ENCODE data around the gene SLC25A51. TPM values are rescaled to one million over a fixed set of nuclear protein-coding genes. Genes with fewer than 3 reads are reported as not detected.

SLC25A51 gene
- total RNA-seq, 1 donor from 2014 or later: 28.5 TPM

GRCh38 chr9:37917801-37918664 is 14.1 kb upstream of the SLC25A51 start:
- no peaks in the 10 kb centered on the region for H3K9me3 Mint-ChIP-seq (ENCODE audit: unreplicated experiment)
- H3K36me3 Mint-ChIP-seq (ENCODE audit: low read depth, unreplicated experiment): peaks cover 15% of the 10 kb centered on the region
- H3K4me3 Mint-ChIP-seq (ENCODE audit: unreplicated experiment): peak overlapping the region; percentile 74
- H3K4me1 Mint-ChIP-seq (ENCODE audit: unreplicated experiment): peaks cover 76% of the 10 kb centered on the region
- peak overlapping the region; percentile 95 for H3K27ac Mint-ChIP-seq (ENCODE audit: unreplicated experiment)
- no peak for DNase-seq (ENCODE audit: low spot score)
- TF ChIP-seq CTCF (IDR thresholded peaks at IDR 0.05; ENCODE audit: unreplicated experiment): no peak
- peaks cover 12% of the 10 kb centered on the region for H3K27me3 Mint-ChIP-seq (ENCODE audit: unreplicated experiment)

- Mint-ChIP-seq H3K36me3 (ENCODE audit: low read depth, unreplicated experiment) (peaks cover 15% of the 10 kb centered on the region), H3K9me3 (ENCODE audit: unreplicated experiment) (no peaks in the 10 kb centered on the region), H3K27me3 (ENCODE audit: unreplicated experiment) (peaks cover 12% of the 10 kb centered on the region), H3K4me1 (ENCODE audit: unreplicated experiment) (peaks cover 75% of the 10 kb centered on the region), H3K4me3 (ENCODE audit: unreplicated experiment) (no peak overlapping the region), H3K27ac (ENCODE audit: unreplicated experiment) (peak overlapping the region; percentile 95)
- DNase-seq (ENCODE audit: low spot score): no peak
- no peak for TF ChIP-seq CTCF (IDR thresholded peaks at IDR 0.05; ENCODE audit: unreplicated experiment)
Measured at GRCh38 chr9:37917313-37917731, 13.4 kb upstream of the SLC25A51 start.

GRCh38 chr9:37916471-37917312 is 12.8 kb upstream of the SLC25A51 start:
- Mint-ChIP-seq H3K27me3 (ENCODE audit: unreplicated experiment) (peaks cover 10% of the 10 kb centered on the region), H3K4me3 (ENCODE audit: unreplicated experiment) (peak overlapping the region; percentile 8), H3K9me3 (ENCODE audit: unreplicated experiment) (no peaks in the 10 kb centered on the region), H3K4me1 (ENCODE audit: unreplicated experiment) (peaks cover 71% of the 10 kb centered on the region), H3K27ac (ENCODE audit: unreplicated experiment) (peak overlapping the region; percentile 95), H3K36me3 (ENCODE audit: low read depth, unreplicated experiment) (peaks cover 14% of the 10 kb centered on the region)
- DNase-seq (ENCODE audit: low spot score): no peak
- no peak for TF ChIP-seq CTCF (IDR thresholded peaks at IDR 0.05; ENCODE audit: unreplicated experiment)

GRCh38 chr9:37915911-37916470 is 12.1 kb upstream of the SLC25A51 start:
- Mint-ChIP-seq H3K27ac (ENCODE audit: unreplicated experiment) (peak overlapping the region; percentile 70), H3K27me3 (ENCODE audit: unreplicated experiment) (peaks cover 10% of the 10 kb centered on the region), H3K9me3 (ENCODE audit: unreplicated experiment) (no peaks in the 10 kb centered on the region), H3K36me3 (ENCODE audit: low read depth, unreplicated experiment) (peaks cover 7% of the 10 kb centered on the region), H3K4me3 (ENCODE audit: unreplicated experiment) (no peak overlapping the region), H3K4me1 (ENCODE audit: unreplicated experiment) (peaks cover 66% of the 10 kb centered on the region)
- TF ChIP-seq CTCF (IDR thresholded peaks at IDR 0.05; ENCODE audit: unreplicated experiment): no peak
- DNase-seq (ENCODE audit: low spot score): no peak
